Heart right ventricle (tissue), 16 donors: ENCODE results near the gene HDDC3. TPM values are rescaled to one million over a fixed set of nuclear protein-coding genes. Genes with fewer than 3 reads are reported as not detected.

Experiments used
- ATAC-seq, 8 donors: fragments of 200-7000 bp; cut with Tn5 transposase; one replicate each; pipeline ENCODE4 v1.9.1; 2020; ENCODE audit warnings: mild to moderate bottlenecking in 8 of 8, moderate library complexity in 8 of 8, moderate number of reproducible peaks in 1 of 8
- DNase-seq, 2 donors: peaks; one replicate each; pipeline ENCODE4 v3.0.0-alpha.2; 2020
- H3K27ac ChIP-seq, 10 donors: fragments of 200-600 bp; sonication (generic) in 2 of 10; one replicate each; pipeline versions ENCODE4 v1.5.0 to v1.8.0; 2020 to 2022; ENCODE audit warnings: mild to moderate bottlenecking in 3 of 10
- H3K27me3 ChIP-seq, 7 donors: fragments of 200-600 bp; one replicate each; pipeline ENCODE4 v1.8.0; 2021 to 2022; ENCODE audit warnings: mild to moderate bottlenecking in 2 of 7
- H3K36me3 ChIP-seq, 9 donors: fragments of 200-600 bp; sonication (generic) in 1 of 9; one replicate each; pipeline versions ENCODE4 v1.5.0 to v1.8.0; 2020 to 2022; ENCODE audit warnings: mild to moderate bottlenecking in 2 of 9
- H3K4me1 ChIP-seq, 9 donors: fragments of 200-600 bp; sonication (generic) in 1 of 9; one replicate each; pipeline versions ENCODE4 v1.5.0 to v1.8.0; 2020 to 2022; ENCODE audit warnings: mild to moderate bottlenecking in 4 of 9
- H3K4me3 ChIP-seq, 10 donors: fragments of 200-600 bp; sonication (generic) in 2 of 10; one replicate each; pipeline versions ENCODE4 v1.5.0 to v1.8.0; 2020 to 2022; ENCODE audit warnings: mild to moderate bottlenecking in 7 of 10, moderate library complexity in 2 of 10
- H3K9me3 ChIP-seq, 11 donors: fragments of 200-600 bp in 10 of 11; sonication (generic) in 2 of 11; one replicate each; pipeline versions ENCODE4 v1.5.0 to v1.8.0; 2013 to 2022; ENCODE audit warnings: mild to moderate bottlenecking in 2 of 11, control low read depth in 1 of 11, moderate library complexity in 1 of 11
- CTCF ChIP-seq, 9 donors: fragments of 200-600 bp; sonication (generic) in 2 of 9; IDR thresholded peaks; one replicate each; pipeline versions ENCODE4 v1.5.0 to v1.8.0; 2021 to 2022; ENCODE audit warnings: antibody characterized with exemption in 9 of 9, mild to moderate bottlenecking in 5 of 9, moderate library complexity in 1 of 9
- WGBS, 2 donors: extraction: QIAGEN DNeasy Blood & Tissue Kit; methylation state at CpG; one replicate each; pipeline ENCODE4 v1.1.7; 2013; ENCODE audit warnings: inconsistent platforms in 1 of 2; 5-methylcytosine and 5-hydroxymethylcytosine counted together
- intact Hi-C, 10 donors: fragments of 100-400 bp; cut with DNase I; formaldehyde crosslinking; loops; one replicate each; pipeline versions ENCODE4 v1.11.1 to v1.14.2; 2022
- polyA plus RNA-seq, 2 donors: library from polyadenylated mRNA; stranded (reverse); fragments of 200-250 nt; gene quantifications; one replicate each; pipeline ENCODE4 v1.2.3, GENCODE V29; 2013
- total RNA-seq, 10 donors: library from RNA; stranded (reverse); fragmentation: NEBNext Ultra II Directional in 3 of 10; extraction: Animal tissue kit (Norgen Biotek cat#: 25700) in 3 of 10; gene quantifications; one replicate each; pipeline versions ENCODE4 v1.2.1 to v1.2.4, GENCODE V29; 2021 to 2023
- donor health status: Arrhythmogenic right ventricular cardiomyopathy.
- donor health status: ischemic (EF 13 %, LVEDD 7.1; RV severe dilation, severe dysfunction).
- donor health status: healthy with polysubstance abuse.
- donor health status: DM: no; HTN: yes; CAD: no.
- donor health status: DM: no; HTN: no; CAD: no.
- donor health status: ischemic (EF 25% LVEDD 6.9; RV normal size, moderate dysfunction).
- donor health status: ischemic (EF 25% LVEDD 5.7; RV mildly dilated, moderate dysfunction).
- donor health status: healthy.
- donor health status: DM: yes; HTN: yes; CAD: no.
- donor health status: Ischemic cardiomyopathy.
- donor health status: ischemic (EF 35%, LVEDD 5.7; RV mildly dilated, moderate dysfunction).
- donor health status: nonischemic (EF 11% LVEDD 7.7; RV severe dilation, severe dysfunction).
- donor health status: DM: yes; HTN: yes; CAD: no.
- donor health status: PGD.
- donor health status: ischemic (EF 29% LVEDD 5.4; RV normal size, mild dysfunction).
- donor health status: nonischemic (EF 23%, LVEDD 6.1; RV moderate dilation, normal function).

HDDC3 gene
- total and polyA plus RNA-seq, 12 donors = 10.7 to 18.2 (median 14.7) TPM

- H3K4me1 ChIP-seq = peaks cover 0 to 22% (median 10%) of the 10 kb centered on the region in 9 donors
- DNase-seq (peak in 1 of 2 donors; percentile 5), ATAC-seq (no peak)
- no peak overlapping the region for H3K27ac ChIP-seq
- TF ChIP-seq CTCF (IDR thresholded peaks at IDR 0.05) = no peak
- H3K27me3 ChIP-seq = no peaks in the 10 kb centered on the region
- H3K4me3 ChIP-seq = no peak overlapping the region
- peaks cover 5 to 94% (median 52%) of the 10 kb centered on the region in 9 donors for H3K36me3 ChIP-seq
- 95% methylated on average over 29 of the region's 29 CpGs for WGBS, 2 donors
- H3K9me3 ChIP-seq = no peaks in the 10 kb centered on the region
- intact Hi-C loops = no loop called here
Observed at GRCh38 chr15:90892498-90893174, 39.7 kb downstream of the HDDC3 start.

DNA sequence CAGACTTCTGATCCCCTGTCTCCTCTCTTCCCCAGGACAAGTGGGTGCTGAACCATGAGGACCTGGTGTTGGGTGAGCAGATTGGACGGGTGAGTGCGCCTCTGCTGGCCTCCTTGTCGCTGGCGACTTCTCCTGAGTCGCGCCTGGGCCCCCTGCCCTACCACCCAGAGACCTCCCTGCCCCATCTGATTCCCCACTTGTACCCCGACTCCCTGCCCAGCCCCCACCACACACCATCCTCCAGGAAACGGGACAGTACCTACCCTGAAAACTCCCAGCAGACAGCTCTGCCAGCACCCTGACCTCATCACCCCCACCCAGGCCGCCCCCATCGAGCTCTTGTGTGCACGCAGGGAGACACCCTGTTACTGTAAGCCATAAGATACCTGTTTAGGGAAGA lies 40.3 kb downstream of the HDDC3 start:
- Histone ChIP-seq H3K36me3 (peaks cover 5 to 100% (median 54%) of the 10 kb centered on the region in 9 donors), H3K9me3 (no peaks in the 10 kb centered on the region), H3K27me3 (no peaks in the 10 kb centered on the region), H3K4me1 (peaks cover 0 to 28% (median 17%) of the 10 kb centered on the region in 9 donors), H3K4me3 (no peak overlapping the region), H3K27ac (no peak overlapping the region)
- peak in 1 of 2 donors; percentile 10 for DNase-seq
- TF ChIP-seq CTCF (IDR thresholded peaks at IDR 0.05) = no peak
- WGBS, 2 donors = 94 to 95% methylated on average over 11 of the region's 11 CpGs
- intact Hi-C loops = no loop called here
- ATAC-seq = no peak

DNA sequence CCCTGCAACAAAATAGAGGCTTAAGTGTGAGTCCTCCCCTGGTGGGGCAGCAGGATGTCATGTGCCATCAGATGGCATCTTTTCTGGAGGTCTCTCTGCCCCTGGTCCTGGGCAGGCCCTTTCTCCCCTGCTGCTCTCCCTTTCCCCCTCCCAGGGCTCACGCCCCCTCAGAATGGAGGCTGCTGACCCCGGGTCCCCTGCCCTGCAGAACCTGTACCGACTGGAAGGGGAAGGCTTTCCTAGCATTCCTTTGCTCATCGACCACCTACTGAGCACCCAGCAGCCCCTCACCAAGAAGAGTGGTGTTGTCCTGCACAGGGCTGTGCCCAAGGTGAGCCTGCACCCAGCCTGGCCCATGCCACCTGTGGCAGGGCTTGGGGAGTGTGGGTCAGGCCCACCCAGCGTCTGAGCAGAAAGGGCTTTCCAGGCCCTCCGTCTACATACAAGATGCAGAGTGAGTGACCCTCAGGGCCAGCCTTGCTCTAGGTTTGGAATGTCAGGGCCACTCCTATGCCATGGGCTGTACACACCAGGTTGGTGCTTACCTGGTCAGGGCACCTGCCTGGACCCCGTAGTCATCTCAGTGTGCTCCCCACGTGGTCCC lies 40.9 kb downstream of the HDDC3 start:
- Histone ChIP-seq H3K4me1 (peaks cover 5 to 34% (median 22%) of the 10 kb centered on the region in 9 donors), H3K27ac (no peak overlapping the region), H3K4me3 (no peak overlapping the region), H3K9me3 (no peaks in the 10 kb centered on the region), H3K36me3 (peaks cover 5 to 100% (median 56%) of the 10 kb centered on the region in 9 donors), H3K27me3 (no peaks in the 10 kb centered on the region)
- intact Hi-C loops = no loop called here
- ATAC-seq (no peak), DNase-seq (peak in 1 of 2 donors; percentile 5)
- TF ChIP-seq CTCF (IDR thresholded peaks at IDR 0.05) = no peak
- 88 to 93% methylated on average over 8 of the region's 8 CpGs for WGBS, 2 donors

GRCh38 chr15:90890839-90891238 lies 41.5 kb downstream of the HDDC3 start:
- TF ChIP-seq CTCF (IDR thresholded peaks at IDR 0.05) = no peak
- 86 to 92% methylated on average over 12 of the region's 12 CpGs for WGBS, 2 donors
- Histone ChIP-seq H3K4me3 (no peak overlapping the region), H3K27ac (no peak overlapping the region), H3K9me3 (no peaks in the 10 kb centered on the region), H3K4me1 (peaks cover 5 to 40% (median 26%) of the 10 kb centered on the region in 9 donors), H3K36me3 (peaks cover 5 to 97% (median 54%) of the 10 kb centered on the region in 9 donors), H3K27me3 (no peaks in the 10 kb centered on the region)
- intact Hi-C loops = no loop called here
- DNase-seq = peak in 1 of 2 donors; percentile 10
- no peak for ATAC-seq
